ENCODE data around the gene TMEM41B. TPM values are rescaled to one million over a fixed set of nuclear protein-coding genes. Genes with fewer than 3 reads are reported as not detected.
A peak's percentile ranks its signal among the peaks of the same experiment; 100 is the strongest.
"Not testable (repeated sequence)": the region's sequence is repeated elsewhere in the genome, so short reads cannot be mapped to it uniquely, and the experiment has no call there.

TMEM41B gene
- total RNA-seq, 4 donors from 2014 or later: 13.7 to 53.9 (median 51.8) TPM

DNA sequence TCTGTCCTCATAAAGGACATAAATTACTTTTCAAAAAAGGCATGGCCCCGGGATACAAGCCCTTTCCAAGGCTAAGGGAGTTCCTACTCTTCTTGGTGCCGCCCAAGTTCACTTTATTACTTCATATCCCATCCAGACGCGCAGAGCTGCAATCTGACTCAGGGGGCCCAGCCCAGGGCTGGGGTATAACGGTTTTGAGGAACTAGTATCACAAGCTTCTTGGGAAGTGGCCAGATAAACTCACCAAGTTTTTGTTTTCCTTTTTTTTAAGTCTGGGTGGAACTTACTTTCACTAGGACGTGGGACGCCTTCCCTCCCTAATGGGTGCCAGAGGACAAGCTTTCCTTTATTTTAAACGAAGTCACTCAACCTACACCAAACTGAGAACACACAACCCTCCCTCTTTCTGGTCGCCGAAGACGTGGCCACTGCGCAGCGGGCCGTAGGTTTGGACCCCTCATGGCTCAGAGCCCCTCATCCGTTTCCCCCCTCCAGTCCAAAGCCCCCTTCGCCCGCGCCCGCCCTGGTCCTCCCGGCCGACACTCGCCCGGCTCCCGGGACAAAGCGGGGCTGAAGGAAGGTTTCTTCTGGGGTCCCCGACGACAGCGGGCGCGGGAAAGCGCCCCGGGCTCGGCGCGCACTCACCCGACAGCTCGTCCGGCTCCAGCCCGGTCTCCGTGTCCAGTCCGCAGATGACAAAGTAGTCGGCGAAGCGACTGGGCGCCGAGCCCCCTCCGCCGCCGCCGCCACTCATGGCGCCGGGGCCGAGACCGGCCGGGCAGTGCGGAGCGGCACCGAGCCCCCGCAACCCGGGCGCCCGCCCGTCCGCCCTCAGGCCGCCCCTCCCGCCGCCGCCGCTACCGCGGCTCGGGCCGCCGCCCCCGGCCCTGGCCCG is 49.8 kb downstream of the TMEM41B start:
- TF ChIP-seq EP300 (IDR thresholded peaks at IDR 0.05; ENCODE audit: low read depth) (no peak), POLR2AphosphoS5 (IDR thresholded peaks at IDR 0.05) (peak in 2 of 3 donors; percentile 7 to 14), POLR2A (IDR thresholded peaks at IDR 0.05) (peak; percentile 45)
- TF ChIP-seq, protein P1, sequence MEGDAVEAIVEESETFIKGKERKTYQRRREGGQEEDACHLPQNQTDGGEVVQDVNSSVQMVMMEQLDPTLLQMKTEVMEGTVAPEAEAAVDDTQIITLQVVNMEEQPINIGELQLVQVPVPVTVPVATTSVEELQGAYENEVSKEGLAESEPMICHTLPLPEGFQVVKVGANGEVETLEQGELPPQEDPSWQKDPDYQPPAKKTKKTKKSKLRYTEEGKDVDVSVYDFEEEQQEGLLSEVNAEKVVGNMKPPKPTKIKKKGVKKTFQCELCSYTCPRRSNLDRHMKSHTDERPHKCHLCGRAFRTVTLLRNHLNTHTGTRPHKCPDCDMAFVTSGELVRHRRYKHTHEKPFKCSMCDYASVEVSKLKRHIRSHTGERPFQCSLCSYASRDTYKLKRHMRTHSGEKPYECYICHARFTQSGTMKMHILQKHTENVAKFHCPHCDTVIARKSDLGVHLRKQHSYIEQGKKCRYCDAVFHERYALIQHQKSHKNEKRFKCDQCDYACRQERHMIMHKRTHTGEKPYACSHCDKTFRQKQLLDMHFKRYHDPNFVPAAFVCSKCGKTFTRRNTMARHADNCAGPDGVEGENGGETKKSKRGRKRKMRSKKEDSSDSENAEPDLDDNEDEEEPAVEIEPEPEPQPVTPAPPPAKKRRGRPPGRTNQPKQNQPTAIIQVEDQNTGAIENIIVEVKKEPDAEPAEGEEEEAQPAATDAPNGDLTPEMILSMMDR (IDR thresholded peaks at IDR 0.05): no peak
- H3K4me3 ChIP-seq: peak overlapping the region; percentile 80 to 95 (median 86)
- H3K27me3 ChIP-seq: no peaks in the 10 kb centered on the region
- WGBS, 2 donors (ENCODE audit: low coverage in 1 of 2): 0 to 5% methylated on average over 4 to 38 of the region's 76 CpGs
- intact Hi-C loops (cut with DNase I; ENCODE audit: low total_unique reads) (no loop called here), in situ Hi-C loops (cut with MboI; ENCODE audit: low pct_ligation_motif_present in 1 of 4, low pct_unique_long_range_greater_than_20kb in 1 of 4, low sequenced_read_pairs in 3 of 4) (no loop called here)
- no peaks in the 10 kb centered on the region for H3K9me3 ChIP-seq
- peak overlapping the region; percentile 86 to 97 (median 94) for H3K27ac ChIP-seq
- peak; percentile 43 for DNase-seq
- no peaks in the 10 kb centered on the region for H3K36me3 ChIP-seq
- H3K4me1 ChIP-seq: peaks cover 4 to 30% (median 11%) of the 10 kb centered on the region in 4 donors

DNA sequence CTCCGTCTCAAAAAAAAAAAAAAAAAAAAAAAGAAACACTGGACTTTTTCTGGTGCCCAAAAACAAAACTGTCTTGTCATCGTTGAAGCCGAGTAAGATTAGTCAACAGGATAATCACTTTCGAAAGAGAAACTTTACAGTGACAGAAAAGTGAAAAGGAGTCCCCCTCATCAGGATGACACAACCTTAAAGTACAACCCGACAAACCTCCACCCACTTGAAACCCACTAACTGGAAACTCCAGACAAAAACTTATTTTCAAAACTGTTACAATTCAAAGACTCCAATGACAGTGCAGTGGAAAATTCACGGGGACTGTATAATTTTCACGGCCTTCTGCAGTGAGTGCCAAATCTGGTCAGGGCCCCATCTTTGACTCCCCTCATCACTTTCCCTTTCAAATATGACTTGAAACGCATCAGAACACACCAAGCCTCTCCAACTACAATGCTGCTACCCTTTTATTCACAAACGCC is 50.5 kb downstream of the TMEM41B start:
- Histone ChIP-seq H3K4me3 (peak overlapping the region; percentile 80 to 95 (median 86)), H3K9me3 (no peaks in the 10 kb centered on the region), H3K4me1 (peaks cover 4 to 34% (median 11%) of the 10 kb centered on the region in 4 donors), H3K27me3 (no peaks in the 10 kb centered on the region), H3K27ac (peak overlapping the region; percentile 86 to 97 (median 94)), H3K36me3 (no peaks in the 10 kb centered on the region)
- WGBS, 2 donors (ENCODE audit: low coverage in 1 of 2): 17 to 20% methylated on average over 2 to 8 of the region's 9 CpGs
- no peak for DNase-seq
- TF ChIP-seq POLR2AphosphoS5 (IDR thresholded peaks at IDR 0.05) (no peak), EP300 (IDR thresholded peaks at IDR 0.05; ENCODE audit: low read depth) (no peak), POLR2A (IDR thresholded peaks at IDR 0.05) (no peak)
- TF ChIP-seq, protein P1 (IDR thresholded peaks at IDR 0.05): no peak
- in situ Hi-C loops (cut with MboI; ENCODE audit: low pct_ligation_motif_present in 1 of 4, low pct_unique_long_range_greater_than_20kb in 1 of 4, low sequenced_read_pairs in 3 of 4) (no loop called here), intact Hi-C loops (cut with DNase I; ENCODE audit: low total_unique reads) (no loop called here)

DNA sequence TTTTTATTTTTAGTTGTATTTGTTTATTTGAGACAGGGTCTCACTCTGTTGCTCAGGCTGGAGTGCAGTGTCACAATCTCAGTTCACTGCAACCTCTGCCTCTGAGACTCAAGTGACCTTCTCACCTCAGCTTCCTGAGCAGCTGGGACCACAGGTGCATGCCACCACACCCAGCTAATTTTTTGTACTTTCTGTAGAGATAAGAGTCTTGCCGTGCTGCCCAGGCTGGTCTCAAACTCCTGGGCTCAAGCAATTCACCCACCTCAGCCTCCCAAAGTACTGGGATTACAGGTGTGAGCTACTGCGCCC is 53.6 kb downstream of the TMEM41B start:
- H3K27ac ChIP-seq; H3K9me3 ChIP-seq; DNase-seq; H3K27me3 ChIP-seq; in situ Hi-C loops (cut with MboI; ENCODE audit: low pct_ligation_motif_present in 1 of 4, low pct_unique_long_range_greater_than_20kb in 1 of 4, low sequenced_read_pairs in 3 of 4); intact Hi-C loops (cut with DNase I; ENCODE audit: low total_unique reads); H3K4me3 ChIP-seq; H3K36me3 ChIP-seq: not testable (repeated sequence)
- H3K4me1 ChIP-seq: peaks cover 4 to 32% (median 9%) of the 10 kb centered on the region in 4 donors
- WGBS, 2 donors (ENCODE audit: low coverage in 1 of 2): 68% methylated on average over 2 of the region's 2 CpGs; no CpG with 5 or more reads in 1 of the 2 donors

DNA sequence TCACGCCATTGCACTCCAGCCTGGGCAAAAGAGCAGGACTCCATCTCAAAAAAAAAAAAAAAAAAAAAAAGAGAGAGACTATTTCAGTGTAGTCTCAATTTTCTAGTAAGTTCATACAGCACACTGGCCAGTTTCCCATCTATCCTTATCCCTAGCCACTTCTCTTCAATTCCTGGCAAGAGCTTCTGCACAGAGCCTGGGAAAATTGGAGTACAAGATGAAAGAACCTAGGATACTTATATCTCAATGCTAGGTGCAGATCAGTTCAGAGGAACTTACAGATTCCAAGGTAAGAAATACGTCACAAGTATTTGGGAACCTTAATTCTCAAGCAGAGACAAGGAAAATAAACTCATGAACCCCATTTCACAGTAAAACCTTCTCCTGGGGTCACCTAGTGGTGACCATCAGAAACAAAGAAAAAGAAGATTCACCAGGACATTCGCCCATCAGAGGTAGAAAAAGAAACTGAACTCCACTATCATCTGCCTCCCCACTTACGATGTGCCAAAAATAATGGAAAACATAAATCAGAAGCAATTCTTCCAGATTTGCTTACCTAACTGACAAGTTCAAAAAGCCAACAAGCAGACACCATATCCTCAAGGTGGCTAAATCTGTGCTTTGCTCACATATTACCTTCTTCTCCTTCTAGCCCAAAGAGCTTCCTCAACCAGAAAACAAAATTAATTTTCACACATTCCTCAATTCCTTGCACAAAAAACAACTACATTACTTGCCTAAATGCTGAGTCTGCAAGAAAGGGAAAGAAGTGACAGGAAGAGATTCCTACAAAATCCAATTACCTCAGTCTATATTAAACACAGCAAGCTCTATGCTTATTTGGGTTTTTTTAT is 54.2 kb downstream of the TMEM41B start:
- in situ Hi-C loops (cut with MboI; ENCODE audit: low pct_ligation_motif_present in 1 of 4, low pct_unique_long_range_greater_than_20kb in 1 of 4, low sequenced_read_pairs in 3 of 4) (no loop called here), intact Hi-C loops (cut with DNase I; ENCODE audit: low total_unique reads) (no loop called here)
- Histone ChIP-seq H3K36me3 (no peaks in the 10 kb centered on the region), H3K4me3 (no peak overlapping the region), H3K27me3 (no peaks in the 10 kb centered on the region), H3K4me1 (peaks cover 4 to 28% (median 6%) of the 10 kb centered on the region in 4 donors), H3K9me3 (no peaks in the 10 kb centered on the region), H3K27ac (no peak overlapping the region)
- no peak for TF ChIP-seq POLR2AphosphoS5 (IDR thresholded peaks at IDR 0.05)
- TF ChIP-seq, protein P1 (IDR thresholded peaks at IDR 0.05): peak in 1 of 5 experiments; percentile 6
- DNase-seq: no peak
- WGBS, 2 donors (ENCODE audit: low coverage in 1 of 2): 71 to 78% methylated on average over 3 to 4 of the region's 4 CpGs

DNA sequence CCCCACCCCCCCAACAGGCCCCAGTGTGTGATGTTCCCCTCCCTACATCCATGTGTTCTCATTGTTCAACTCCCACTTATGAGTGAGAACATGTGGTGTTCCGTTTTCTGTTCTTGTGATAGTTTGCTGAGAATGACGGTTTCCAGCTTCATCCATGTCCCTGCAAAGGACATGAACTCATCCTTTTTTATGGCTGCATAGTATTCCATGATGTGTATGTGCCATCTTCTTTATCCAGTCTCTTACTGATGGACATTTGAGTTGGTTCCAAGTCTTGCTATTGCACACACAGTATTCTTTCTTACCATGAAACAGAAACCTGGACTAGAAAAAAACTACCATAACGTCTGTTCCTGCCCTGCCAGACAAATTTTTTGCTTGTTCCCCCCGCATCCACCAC is 56.1 kb downstream of the TMEM41B start:
- DNase-seq; H3K9me3 ChIP-seq; H3K27me3 ChIP-seq; intact Hi-C loops (cut with DNase I; ENCODE audit: low total_unique reads); H3K4me3 ChIP-seq; in situ Hi-C loops (cut with MboI; ENCODE audit: low pct_ligation_motif_present in 1 of 4, low pct_unique_long_range_greater_than_20kb in 1 of 4, low sequenced_read_pairs in 3 of 4); H3K27ac ChIP-seq; H3K36me3 ChIP-seq: not testable (repeated sequence)
- H3K4me1 ChIP-seq: peaks cover 0 to 19% (median 3%) of the 10 kb centered on the region in 4 donors
- whole genome bisulfite sequencing, 2 donors (ENCODE audit: low coverage in 1 of 2): 96 to 100% methylated on average over 3 to 4 of the region's 4 CpGs
